GM19043 (cell line): Measurements from ENCODE around the gene ZMYND10.

Experiments used
- ATAC-seq: cut with Tn5 transposase; IDR thresholded peaks from one replicate; pipeline ENCODE4 v1.9.1; 2021; ENCODE audit warnings: low read depth; ENCODE audit not compliant: unreplicated experiment

ZMYND10 gene

DNA sequence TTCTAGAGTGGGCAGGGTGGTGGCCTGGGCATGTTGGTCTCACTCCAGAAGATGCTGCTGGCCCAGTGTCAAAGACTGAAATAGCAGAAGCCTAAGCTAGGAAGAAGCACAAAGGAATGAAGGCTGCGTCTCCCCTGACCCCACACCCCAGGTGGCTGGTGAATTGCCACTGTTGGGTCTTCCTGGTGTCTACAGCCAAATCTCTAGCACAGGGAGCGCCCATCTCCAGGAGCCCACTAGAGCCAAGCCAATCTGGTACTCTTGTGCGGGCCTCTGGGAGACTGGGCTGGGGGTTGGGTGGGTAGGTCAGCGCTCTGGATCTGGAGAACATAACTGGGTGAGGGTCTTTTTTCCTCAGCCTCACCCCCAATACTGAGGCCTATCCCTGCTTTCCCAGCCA, 18.4 kb downstream of the ZMYND10 start:
- ATAC-seq, result no peak

DNA sequence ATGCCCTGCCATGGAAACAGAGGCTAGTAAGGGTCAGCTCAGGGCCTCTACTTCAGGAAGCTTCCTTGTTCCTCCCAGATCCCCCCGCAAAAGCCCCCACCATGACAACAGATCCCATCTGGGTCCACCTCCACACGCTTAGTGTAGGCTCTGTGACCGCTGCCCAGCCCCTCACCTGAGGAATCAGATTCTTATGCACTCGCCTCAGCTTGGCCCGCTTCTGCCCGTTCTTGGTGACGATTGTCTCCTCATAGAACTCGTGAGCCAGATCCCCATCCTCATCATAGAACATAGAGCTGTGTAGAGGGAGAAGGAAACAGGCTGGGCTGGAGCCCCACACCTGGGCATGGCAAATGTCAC, 19.4 kb downstream of the ZMYND10 start:
- ATAC-seq, result no peak

DNA sequence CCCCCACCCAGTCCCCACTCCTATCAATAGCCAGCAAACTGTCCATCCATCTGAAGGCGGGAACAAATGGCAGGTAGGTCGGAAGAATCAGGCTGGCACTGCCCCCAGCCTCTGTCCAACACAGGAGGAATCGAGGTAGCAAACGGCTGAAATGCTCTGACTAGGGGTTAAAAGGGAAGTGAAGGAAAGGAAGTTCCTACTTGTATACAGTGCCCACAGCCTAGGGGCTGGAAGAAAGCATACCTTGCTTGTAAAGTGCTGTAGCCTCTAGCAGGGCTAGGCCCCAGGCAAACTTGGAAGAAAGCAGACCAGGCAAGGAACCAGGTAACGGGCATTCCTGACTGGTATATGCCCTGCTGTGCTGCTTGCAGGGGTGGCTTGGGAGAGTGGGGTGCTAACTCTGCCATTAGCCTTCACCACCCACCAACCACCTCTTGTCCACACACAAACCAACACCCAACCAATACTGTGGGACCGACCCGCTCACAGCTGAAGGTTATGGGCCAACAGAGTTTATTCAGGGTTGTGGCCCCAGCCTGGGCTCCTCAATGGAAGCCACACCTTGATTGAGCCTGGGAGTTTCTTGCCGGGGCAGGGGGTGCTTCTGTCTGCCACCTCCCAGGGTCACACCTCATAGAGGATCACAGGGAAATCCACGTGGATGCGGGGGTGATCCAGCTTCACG, 19.9 kb downstream of the ZMYND10 start:
- ATAC-seq, result no peak

GRCh38 chr3:50325113-50325480, 20.4 kb downstream of the ZMYND10 start:
- ATAC-seq, result no peak

DNA sequence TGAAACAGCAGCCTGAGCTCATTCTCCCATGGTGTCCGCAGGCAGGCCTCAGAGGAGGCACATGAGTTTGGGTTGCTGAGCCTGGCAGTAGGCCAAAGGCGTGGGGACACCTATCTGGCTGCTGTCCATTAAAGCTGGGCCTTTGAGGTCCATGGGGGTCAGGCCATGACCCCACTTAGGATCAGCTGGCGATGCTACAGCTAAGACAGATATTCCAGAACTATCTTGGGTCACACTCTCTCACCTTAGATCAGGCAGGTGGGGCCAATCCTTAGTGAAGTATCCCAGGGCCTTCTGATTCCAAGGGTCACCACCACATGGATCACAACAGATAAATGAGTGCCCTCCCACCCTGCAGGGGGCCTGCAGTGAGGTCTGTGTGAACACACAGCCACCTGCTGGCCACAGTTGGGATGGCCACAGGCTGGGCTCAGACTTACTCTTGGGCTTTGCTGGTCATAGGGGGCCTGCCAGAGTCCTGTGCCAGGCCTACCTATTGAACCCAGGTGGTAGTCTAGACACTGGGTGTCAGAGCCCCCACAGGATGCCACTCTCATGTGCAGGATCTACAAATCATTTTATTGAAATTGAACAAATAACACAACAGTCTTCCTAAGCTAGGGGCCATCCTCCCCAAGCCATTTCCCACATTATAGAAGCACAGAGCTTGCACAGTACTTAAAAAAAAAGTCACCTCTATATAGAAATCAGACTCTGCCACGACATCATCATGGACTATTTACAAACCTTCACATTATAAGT, 21.0 kb downstream of the ZMYND10 start:
- no peak for ATAC-seq

DNA sequence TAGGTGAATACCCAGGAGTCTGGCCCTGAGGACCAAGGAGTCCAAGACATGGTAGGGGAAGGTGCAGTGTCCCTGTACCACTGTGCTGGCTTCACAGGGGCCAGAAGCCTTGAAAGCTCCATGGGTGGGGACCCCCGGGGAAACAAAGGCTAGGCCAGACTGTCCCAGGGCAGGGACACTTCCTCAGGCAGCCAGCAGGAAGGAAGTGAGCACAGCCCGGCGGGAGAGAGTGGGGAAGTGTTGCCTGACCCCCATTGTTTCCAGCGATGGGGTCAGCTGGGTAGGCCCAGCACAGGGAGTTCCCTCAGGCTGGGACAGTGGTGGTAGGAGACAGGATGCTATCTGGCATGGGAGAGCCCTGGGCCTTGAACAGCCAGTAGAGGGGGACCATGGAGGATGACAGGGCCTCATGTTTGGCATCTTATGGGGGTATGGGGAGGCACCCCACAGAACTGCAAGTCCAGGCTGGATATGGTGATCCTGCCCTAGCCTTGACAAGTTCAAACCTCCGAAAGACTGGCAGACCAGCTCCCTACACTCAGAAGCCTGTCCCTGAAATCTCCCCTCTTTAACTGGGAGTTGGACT, 21.8 kb downstream of the ZMYND10 start:
- no peak for ATAC-seq

GRCh38 chr3:50323092-50323600, 22.4 kb downstream of the ZMYND10 start:
- ATAC-seq, result no peak

GRCh38 chr3:50322386-50323091, 23.0 kb downstream of the ZMYND10 start, which contains the start of gene HYAL2:
TSS of gene HYAL2 (minus strand) at chr3:50322745. CDS start at chr3:50320489, 2,256 bp downstream.
- ATAC-seq, result no peak

DNA sequence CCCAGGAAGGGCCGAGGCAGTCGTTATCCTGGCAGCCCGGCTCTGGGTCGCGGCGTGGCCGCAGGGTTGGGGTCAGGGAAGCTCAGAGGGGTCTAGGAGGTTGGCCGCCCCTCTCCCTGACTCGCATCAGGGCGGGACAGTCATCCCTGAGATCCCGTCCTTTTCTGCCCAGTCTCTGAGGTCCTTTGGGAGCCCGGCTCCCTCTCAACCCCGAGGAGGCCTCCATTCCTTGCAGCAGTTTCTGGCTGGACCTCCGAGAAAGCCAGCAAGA, 23.5 kb downstream of the ZMYND10 start:
- no peak for ATAC-seq

DNA sequence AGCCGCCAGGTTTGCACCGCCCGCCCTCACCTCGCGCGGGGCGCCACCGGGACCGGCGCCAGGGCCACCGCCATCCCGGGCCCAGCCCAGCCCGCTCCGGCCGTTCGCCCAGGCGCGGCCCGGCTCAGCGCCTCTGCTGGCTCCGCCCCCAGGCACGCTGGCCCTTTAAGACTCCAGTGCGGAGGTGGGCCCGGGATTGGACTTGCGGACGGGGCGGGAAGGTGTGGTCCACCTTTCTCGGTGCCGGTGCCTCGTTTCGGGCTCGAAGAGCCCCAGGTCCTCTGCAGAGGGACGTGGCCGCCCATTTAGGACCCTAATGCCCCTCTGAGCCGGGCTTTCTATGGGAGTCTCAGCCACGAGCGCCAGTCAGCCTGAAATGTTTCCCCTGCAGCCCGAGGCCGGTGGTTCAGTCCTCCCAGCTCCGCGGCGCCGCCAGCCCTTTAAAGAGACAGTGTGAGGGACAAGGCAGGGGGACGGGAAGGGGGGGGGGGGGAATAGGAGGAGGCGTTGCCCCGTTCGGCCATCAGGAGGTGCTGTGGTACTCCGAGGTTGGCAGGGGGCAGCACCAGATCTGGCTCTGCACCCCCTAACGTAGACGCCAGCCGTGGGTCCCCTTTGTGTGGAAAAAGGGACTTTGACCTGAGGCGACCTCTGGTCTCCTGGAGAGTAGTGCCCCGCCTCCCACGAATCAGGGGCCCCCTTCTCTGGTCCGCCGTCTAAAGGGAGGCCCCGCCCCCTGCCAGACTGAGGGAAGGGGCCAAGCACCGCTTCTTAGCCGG, 24.0 kb downstream of the ZMYND10 start:
- peak; percentile 79 for ATAC-seq

GRCh38 chr3:50320853-50321335, 24.6 kb downstream of the ZMYND10 start:
- peak; percentile 46 for ATAC-seq

DNA sequence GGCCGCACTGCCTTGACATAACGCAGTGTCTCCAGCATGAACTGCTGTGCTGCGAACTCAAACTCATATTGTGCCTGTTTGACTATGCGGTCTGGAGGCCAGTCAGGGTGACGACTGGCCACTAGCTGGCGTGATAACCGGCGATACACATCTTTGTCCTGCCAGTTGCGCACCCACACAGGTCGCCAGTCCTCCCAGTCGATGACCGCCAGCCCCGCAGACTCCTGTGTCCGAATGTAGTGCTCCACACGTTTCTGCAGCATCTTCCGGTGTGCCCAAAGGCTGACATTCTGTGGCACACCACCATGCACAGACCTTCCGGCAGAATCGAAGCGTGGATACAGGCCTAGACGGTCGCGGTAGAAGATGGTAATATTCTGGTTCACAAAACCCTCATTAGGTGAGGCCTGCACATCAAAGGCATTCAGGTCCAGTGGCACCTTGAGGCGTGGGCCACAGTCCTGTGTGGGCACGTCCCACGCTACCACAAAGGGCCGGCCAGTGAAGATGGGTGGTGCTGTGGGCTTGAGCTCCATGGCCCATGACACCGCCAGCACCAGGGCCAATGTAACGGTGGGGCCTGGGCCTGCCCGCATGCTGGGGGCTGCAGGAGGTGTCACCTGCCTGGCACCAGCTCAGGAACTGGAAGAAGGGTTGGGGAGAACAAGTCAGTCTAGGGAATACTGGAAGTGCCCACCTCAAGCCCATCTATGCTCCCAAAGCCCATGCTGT, 25.5 kb downstream of the ZMYND10 start:
- no peak for ATAC-seq

- no peak for ATAC-seq
These were observed 26.2 kb downstream of the ZMYND10 start for GRCh38 chr3:50319181-50319893.

DNA sequence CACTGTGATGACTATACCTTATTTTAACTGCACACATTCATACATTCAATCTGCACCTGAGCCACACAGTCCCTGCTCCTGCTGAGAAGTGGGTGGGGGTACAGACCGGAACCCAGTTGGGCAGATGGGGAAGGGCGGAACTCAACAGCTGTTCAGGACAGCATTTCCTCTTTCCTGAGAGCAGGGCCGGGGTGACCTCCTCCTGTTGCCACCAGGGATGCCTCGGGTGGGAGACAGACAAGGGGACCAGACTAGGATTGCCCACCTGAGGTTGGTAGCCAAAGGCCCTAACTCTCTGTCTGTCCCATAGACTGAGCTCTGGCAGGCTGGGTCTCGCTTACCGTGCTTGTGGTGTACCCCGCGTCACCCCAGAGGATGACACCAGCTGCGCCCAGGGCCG, 26.9 kb downstream of the ZMYND10 start:
- ATAC-seq, result no peak

DNA sequence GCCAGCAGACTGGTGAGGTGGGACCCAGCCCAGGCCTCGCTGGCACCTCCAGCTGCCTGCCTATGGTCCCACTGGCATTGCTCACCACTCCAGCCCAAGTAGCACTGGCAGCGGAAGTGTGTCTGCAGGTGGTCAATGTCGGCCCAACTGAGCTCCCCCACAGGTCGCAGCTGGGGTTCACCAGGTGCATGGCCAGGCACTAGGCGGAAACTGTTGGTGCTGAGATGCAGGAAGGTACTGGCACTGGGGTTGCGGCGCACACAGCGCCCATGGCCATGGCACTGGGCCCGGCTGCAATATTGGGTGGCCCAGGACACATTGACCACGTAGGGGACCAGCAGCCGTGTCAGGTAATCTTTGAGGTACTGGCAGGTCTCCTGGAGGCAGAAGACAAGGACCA, 27.4 kb downstream of the ZMYND10 start:
- ATAC-seq, result no peak

GRCh38 chr3:50317300-50317699, 28.2 kb downstream of the ZMYND10 start:
- no peak for ATAC-seq

- ATAC-seq, result no peak
These were observed 28.8 kb downstream of the ZMYND10 start for GRCh38 chr3:50316657-50317242.

- ATAC-seq, result no peak
These were observed 30.7 kb downstream of the ZMYND10 start for GRCh38 chr3:50314816-50315215.

- ATAC-seq, result no peak
These were observed 31.2 kb downstream of the ZMYND10 start for GRCh38 chr3:50314342-50314741.
